Measurements from ENCODE around the gene AFMID.
A peak's percentile ranks its signal among the peaks of the same experiment; 100 is the strongest.
"Not testable (repeated sequence)": the region's sequence is repeated elsewhere in the genome, so short reads cannot be mapped to it uniquely, and the experiment has no call there.

The AFMID gene, protein sequence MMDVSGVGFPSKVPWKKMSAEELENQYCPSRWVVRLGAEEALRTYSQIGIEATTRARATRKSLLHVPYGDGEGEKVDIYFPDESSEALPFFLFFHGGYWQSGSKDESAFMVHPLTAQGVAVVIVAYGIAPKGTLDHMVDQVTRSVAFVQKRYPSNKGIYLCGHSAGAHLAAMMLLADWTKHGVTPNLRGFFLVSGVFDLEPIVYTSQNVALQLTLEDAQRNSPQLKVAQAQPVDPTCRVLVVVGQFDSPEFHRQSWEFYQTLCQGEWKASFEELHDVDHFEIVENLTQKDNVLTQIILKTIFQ

DNA sequence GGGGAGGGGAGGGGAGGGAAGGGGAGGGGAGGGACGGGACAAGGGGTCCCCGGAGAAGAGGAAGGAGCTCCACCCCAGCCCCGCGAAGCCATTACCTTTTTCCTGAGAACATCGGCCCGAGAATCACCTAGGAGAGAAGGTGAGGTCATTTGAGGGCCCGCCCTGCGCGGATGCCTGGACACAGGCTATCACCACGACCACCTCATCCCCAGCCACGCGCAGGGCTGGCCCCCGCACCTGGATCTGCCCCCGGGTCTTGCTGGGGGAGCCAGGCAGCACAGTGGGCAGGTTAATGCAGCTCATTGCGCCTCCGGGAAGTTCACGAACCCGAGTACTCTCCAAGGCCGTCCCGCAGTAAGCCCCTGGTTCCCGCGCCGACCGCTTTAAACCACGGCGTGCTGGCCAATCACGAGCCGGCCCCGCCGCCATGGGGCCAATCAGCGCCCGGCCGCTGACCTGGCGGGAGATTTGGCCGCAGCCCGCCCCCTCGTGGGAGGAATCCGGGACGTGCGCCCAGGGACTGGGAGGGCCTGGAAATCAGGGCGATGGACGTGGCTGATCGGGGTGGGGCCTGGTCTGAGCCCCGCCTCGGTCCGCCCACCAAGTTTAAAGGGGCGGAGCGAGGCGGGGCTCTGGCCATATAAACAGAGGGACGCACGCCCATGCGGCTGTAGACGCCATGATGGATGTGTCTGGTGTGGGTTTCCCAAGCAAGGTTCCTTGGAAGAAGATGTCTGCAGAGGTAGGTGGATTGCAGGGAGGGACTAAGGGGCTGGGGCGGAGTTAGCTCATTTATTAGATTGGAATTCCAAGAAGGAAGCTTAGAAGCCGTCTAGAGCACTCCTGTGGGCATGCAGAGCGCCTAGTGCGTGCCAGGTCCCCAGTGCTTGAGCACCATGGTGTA is at the start of gene AFMID, which contains the start of gene TK1:
TSS of gene AFMID (plus strand) at position 671 of the 904 bp plus-strand sequence. CDS start at position 680, 9 bp downstream.
TSS of gene TK1 (minus strand) at position 361 of the 904 bp plus-strand sequence. CDS start at position 303, 58 bp downstream.
- peak; percentile 95 for DNase-seq (ENCODE audit: low read depth in 3 of 3)

DNA sequence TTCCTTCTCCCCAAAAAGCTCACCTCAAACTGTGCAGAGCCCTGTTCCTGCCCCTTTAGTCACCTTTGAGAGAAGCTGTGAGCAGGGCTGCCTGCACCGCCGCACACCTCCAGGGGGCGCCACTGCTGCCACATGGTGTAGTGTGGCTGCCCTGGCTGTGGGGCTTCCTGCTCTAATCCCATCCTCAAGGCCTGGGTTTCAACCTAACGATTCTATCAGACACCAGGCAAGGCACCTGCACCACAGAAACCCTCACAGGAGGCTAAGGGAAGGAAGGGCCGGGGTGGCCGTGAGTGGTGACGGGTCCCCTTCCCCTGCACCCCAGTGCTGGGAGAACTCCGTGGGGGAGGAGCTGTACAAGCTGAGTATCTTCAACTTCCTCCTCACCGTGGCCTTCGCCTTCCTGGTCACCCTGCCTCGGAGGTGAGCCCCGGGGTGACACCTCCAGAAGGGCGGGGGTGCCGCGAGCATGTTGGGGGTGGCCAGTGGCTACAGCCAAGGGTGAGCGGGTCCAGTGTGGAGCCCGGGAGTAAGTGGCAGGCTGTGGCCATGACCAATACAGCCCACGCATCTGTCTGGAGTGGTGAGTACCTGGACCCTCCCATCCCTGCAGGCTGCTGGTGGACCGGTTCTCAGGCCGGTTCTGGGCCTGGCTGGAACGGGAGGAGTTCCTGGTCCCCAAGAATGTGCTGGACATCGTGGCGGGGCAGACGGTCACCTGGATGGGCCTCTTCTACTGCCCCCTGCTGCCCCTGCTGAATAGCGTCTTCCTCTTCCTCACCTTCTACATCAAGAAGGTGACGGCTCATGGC is 49.6 kb upstream of the AFMID start:
- DNase-seq (ENCODE audit: low read depth in 3 of 3) = no peak

DNA sequence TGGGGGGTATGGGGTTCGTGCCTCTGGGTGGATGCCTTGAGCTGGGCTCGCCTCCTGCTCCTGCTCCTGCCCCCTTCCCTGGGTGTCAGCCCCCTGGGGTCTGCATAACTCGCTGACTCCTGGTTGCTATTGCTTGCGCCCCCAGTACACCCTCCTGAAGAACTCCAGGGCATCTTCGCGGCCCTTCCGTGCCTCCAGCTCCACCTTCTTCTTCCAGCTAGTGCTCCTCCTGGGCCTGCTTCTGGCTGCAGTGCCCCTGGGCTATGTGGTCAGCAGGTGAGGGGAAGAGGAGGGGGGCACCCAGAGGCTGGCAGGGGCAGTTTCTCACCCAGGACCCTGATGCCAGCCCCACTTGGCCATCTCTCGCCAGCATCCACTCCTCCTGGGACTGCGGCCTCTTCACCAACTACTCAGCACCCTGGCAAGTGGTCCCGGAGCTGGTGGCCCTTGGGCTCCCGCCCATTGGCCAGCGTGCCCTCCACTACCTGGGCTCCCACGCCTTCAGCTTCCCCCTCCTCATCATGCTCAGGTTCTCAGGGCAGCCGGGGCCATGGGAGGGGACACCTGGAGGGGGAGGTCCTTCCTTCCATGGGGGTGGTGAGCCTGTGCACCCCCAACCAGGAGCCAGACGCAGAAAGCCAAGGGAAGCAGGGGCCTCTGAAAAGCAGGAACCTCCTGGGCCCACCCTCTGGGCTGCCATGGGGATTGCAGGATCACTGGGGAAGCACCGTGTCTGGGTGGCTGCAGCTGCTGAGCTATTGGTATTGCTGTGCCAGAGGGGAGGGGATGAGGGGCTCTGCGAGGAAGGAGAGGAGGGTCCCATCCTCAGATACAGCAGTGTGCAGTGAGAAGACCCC is 48.7 kb upstream of the AFMID start:
- no peak for DNase-seq (ENCODE audit: low read depth in 3 of 3)

DNA sequence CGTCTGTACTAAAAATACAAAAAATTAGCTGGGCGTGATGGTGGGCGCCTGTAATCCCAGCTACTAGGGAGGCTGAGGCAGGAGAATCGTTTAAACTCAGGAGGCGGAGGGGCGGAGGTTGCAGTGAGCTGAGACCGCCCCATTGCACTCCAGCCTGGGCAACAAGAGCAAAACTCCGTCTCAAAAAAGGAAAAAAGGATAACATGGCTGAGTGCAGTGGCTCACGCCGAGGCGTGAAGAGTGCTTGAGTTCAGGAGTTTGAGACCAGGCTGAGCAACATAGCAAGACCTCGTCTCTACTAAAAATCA is 47.3 kb upstream of the AFMID start:
- DNase-seq (ENCODE audit: low read depth in 3 of 3) = not testable (repeated sequence)

DNA sequence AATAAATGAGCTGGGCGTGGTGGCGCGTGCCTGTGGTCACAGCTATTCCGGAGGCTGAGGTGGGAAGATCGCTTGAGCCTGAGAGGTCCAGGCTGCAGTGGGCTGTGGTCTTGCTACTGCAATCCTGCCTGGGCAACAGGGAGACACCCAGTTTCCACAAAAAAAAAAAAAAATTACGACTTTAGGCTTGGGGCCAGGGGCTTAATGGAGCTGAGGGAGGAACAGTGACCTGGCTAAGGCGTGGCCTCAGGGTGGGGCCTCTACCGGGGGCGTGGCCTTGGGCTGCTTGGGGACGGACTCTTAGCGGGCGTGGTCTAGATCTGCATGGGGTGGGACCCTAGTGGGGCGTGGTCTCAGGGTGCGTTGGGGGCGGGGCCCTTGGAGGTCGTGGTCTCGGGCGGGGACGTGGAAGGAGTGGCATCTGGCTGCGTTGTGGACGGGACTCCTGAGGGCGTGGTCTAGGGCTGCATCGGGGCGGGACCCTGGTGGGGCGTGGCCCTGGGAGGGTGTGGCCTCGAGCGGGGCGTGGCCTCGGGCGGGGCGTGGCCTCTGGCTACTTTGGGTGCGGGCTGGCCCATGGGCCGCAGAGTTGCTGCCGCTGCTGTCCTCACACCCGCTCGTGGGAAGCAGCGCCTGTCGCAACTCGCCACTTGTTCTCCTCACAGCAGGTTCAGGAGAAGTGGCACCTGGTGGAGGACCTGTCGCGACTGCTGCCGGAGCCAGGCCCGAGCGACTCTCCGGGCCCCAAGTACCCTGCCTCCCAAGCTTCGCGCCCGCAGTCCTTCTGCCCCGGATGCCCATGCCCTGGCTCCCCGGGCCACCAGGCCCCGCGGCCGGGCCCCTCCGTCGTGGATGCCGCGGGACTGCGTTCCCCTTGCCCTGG is 46.8 kb upstream of the AFMID start:
- DNase-seq (ENCODE audit: low read depth in 3 of 3) = peak; percentile 95 to 98 (median 98)

DNA sequence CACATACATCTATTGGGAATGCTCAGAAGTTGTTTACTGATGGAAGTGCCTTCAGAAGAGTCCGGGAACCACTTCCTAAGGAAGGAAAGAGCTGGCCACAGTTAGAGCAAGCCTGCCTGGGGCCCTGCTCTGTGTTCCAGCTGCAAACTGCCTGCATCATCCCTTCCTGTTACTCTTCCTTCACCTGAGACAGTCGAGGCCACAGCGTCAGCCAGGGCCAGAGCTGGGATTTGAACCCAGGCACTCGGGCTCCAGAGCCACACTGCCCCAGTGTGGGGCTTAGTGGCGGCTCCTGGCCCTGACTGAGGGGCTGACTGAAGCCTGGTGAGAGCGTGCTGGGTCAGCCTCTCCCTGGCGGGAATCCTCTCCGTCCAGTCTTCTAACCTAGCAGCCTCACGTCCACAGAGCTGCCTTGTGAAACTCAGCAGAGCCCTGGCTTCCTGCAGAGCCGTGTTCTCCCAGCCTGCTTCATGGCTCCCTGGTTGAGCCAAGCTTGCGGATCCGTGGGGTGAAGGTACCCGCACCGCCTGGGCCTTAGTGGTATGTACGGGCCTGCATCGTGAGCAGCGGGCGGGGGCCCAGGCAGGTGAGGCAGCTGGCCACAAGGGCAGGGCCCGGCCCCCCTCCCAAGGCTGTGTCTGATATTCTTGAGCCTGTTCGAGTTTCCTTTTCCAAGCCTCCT is 45.6 kb upstream of the AFMID start:
- no peak for DNase-seq (ENCODE audit: low read depth in 3 of 3)

DNA sequence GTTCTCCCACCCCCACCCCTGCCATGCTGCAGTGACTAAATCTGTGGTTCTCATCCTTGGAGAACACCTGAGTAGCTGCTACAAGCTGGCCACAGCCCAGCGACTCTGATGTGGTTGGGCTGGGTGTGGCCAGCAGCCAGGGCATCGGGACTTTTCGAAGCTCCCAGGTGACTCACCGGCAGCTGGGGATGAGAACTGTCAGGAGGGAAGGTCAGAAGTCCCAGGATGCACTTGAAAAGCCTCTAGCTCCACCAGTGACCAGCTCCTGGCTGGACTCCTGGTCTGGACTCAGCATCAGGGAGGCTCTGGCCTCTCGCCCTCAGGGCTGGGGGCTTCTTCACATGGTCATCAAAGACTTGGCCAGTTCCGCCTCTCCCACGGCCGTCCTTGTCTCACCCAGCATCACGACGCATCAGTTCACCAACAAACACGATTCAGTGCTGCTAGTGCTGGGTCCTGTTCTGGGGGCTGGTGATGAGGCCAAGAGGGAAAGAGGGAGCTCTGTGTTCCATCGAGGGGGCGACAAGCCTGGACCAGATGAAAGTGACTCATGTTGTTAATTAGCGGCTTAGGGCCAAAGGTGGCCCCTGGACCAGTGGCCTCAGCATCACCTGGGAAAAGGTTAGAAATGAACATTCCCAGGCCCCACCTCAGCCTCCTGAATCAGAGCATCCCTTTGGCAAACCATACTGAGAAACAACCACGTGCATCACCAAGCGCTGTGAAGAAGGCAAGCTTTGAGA is 44.9 kb upstream of the AFMID start:
- no peak for DNase-seq (ENCODE audit: low read depth in 3 of 3)

DNA sequence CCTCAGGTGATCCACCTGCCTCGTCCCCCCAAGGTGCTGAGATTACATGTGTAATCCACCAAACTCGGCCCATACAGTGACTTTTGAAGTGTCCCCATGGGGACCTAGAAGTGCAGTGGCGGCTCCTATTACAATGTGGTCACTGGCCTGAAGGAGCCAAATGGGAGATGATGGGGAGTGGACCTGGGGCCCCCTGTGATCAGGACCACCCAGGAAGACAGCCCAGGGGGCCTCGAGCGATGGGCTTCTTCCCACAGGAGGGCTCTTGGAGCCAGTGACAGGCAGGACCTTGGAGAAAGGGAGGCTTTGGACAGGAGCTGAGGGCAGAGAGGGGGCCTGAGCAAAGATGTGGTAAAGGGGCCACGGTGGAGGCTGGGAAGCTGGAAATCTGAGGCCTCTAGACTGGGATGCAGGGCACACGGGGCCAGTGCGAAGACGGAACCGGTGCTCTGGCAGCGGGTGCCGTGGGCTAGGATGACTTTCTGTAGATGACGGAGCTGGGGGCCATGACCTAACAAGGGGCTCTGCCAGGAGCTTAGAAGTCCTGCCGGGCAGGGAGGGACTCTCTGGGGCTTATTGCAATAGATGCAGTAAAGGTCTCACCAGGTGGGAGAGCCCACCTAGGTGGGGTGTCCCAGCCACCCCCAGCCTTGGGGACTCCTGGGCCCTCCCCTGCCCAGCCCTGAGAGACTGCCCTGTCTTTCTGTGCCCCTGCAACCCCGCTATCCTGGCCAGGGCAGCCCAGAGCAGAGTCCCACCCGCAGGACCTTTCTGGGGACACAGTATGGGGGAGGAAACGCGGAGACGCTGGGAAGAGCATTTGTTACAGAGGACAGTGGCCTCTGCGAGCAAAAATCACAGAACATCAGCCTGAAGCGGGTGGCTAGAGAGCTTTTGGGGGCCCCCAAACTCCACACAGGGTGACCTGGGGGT is 43.7 kb upstream of the AFMID start:
- no peak for DNase-seq (ENCODE audit: low read depth in 3 of 3)

DNA sequence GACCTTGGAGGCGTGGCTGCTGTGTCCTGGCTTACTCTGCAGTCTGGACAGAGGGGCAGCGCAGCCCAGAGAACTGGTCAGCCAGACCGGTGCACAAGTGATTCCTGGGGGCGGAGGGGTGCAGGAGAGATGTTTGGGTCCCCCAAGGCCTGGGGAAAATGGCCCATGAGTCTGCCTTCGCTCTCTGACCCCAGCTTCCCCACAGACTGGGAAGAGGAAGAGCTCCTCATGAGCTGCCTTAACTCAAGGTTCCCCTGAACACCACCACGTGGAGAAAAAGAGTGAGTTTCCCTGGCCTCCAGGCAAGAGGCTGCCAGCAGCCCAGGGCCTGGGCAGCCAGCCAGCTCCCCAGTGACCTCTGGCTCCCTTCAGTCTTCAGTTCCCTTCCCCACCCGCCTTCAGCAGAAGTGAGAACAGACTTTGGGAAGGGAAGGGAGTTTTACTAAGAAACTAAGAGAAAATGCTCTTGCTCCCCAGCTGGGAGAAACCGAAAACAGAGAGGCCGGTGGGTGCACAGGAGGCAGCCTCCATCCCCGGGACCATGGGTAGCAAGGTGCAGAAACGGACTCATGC is 42.9 kb upstream of the AFMID start:
- no peak for DNase-seq (ENCODE audit: low read depth in 3 of 3)

DNA sequence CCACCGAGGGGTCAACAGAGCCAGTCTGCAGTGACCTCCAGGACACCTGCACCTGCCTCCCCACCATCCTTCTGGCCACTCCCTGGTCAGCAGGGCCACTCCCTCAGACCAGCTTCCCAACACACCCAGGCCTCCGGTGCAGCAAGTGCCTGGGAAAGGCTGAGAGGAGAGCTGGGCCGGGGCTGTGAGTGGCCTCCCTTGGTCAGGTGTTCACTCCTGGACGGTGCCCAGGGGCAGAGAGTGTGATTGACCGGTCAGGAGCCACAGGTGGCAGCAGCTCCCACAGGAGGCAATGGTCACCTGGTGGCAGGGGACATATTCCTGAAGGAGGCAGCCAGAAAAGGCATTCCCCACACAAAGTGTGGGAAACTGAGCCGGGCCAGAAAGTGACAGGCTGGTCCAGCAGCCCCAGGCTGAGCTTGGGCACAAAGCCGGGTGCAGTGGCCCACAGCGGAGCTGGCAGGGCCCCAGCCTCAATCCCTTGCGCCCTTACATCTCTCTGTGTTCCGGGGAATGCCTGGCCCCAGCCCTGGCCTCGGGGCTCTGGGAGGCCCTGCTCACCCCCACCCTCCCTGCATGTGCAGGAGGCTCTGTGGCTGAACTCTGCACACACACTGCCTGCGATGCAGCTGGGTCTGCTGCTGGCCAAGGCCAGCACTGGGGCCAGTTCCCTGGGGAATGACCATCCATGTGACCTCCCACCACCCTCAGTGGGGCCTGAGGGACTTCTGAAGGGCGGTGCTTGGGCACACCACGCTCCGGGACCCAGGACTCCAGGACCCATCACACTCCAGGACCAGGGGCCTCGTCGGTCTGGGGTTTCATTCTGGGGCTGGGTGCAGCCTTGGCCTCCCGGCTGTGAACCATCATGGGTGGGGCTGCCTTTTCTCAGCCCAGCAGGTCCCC is 42.2 kb upstream of the AFMID start:
- no peak for DNase-seq (ENCODE audit: low read depth in 3 of 3)

DNA sequence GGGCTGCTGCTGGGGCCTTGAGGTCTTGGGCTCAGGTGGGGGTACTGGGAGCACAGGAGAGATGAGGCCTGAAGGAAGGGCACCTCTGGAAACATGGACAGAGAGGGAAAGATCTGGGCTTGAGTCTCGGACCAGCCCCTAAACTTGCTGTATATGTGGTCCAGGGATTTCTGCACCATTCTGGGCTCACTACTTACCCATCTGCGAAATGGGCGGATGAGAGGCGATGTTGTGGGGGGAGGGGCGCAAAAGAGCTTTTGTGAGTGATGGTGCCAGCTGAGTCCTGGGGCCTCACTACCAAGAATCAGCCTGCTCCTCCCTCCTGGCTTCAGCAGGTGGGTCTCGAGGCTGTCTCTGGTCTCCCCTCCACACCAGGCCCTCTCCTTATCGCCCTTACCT is 40.7 kb upstream of the AFMID start:
- no peak for DNase-seq (ENCODE audit: low read depth in 3 of 3)

DNA sequence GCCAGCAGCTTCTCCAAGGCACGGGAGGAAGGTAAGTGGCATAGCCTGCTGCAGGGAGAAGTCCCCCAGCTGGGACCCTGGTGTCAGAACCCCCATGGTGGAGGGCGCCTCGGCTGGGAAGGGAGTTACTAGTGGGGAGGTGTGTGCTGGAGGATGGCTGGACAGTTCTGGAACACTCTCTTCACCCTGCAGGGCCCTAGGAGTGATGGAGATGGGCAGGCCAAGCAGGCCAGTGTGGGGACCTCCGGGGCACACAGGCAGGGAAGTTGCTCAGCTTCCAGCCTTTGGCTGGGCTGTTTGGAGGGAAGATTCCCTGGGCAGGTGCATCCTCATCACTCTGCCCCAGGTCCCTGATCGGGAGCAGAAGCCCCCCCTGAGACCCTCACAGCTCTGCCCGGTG is 40.3 kb upstream of the AFMID start:
- DNase-seq (ENCODE audit: low read depth in 3 of 3) = no peak

DNA sequence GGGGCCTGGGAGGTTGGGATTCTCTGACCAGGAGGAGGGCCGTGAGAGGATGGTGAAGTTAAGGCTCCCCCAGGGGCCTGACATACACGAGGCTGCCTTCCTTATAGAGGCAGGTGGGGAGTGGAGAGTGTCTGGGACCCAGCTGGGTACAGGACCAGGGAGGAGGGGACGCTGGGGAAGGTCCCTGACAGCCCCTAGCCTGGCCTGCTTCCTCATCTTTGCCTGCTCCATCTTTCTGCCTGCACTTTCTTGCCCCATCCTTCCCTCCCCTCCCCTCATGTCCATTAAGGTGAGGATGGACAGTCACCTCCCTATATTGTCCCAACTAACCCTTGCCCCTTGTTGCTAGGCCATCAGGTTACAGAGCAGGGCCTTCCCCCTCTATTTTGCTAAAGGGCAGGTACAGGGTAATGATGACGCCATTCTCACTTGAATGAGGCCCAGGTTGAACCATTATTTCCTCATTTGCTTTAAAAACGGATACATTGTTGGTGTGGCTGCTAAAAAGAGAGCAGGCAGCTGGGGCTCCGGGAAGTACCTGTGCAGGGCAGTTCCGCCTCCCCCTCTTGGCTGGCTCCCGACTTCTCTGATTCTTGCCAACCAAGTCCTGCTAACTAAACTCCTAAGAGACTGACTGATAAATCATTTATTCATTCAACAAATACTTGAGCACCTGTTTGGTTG is 39.7 kb upstream of the AFMID start:
- DNase-seq (ENCODE audit: low read depth in 3 of 3) = no peak

DNA sequence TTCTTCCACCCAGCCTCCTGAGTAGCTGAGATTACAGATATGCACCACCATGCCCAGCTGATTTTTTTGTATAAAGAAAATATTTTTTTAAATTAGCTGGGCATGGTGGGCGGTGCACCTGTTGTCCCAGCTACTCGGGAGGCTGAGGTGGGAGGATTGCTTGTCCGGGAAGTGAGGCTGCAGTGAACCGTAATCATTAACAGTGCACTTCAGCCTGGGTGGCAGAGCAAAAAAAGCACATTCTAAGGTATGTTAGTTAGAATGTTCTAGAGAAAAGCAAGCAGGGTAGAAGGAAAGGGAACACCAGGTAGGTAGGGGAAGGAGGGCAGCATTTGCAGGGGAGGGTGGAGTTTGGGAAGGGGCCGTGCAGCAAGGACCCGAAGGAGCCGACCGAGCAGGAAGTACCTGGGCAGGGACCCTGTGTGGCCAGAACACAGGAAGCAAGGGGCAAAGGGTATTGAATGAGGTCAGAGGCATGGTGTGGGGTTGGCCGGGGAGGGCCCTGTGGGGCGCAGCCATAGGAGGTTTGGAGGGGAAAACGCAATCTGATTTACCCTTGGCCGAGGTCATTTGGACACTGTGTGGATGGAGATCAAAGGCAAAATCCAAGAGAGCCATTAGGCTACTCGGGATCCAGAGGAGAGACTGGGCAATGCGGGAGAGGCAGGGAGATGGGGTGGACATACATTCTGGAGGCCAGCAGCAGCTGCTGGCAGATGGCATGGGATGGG is 38.7 kb upstream of the AFMID start:
- no peak for DNase-seq (ENCODE audit: low read depth in 3 of 3)

DNA sequence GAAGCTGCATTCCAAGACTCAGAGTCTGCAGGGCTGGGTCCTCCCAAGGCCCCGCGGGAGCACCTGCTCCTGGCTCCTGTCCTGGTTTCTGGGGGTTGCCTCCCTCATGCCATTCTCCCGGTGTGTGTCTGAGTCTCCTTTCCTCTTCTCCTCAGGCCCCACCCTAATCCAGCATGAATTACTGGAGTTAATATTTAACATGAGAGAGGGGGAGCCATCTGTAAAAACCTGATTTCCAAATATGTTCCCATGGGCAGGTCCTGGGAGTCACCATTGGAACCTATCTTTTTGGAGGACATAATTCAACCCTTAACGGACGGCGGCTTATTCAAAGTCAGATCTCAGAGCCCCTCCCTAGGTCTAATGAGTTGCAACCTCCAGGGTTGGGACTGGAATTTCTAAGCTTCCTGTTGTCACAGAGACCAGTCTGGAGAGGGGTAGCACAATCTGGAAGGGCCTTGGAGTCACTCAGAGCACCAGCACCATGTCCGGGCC is 35.6 kb upstream of the AFMID start:
- DNase-seq (ENCODE audit: low read depth in 3 of 3) = no peak
